H1 (cell line): ENCODE measurements around the gene HLA-E. TPM values are rescaled to one million over a fixed set of nuclear protein-coding genes. Genes with fewer than 3 reads are reported as not detected.
A peak's percentile ranks its signal among the peaks of the same experiment; 100 is the strongest.

ENCODE experiments used
- CTCF ChIA-PET: fragments of 300-600 bp; sonication (Branson Sonifier 250); formaldehyde crosslinking; loops from one replicate; lab custom pipeline; 2021; ENCODE audit not compliant: partially characterized antibody; lab: Charles Lee
- POLR2A ChIA-PET: fragments of 300-600 bp; sonication (Branson Sonifier 250); formaldehyde crosslinking; loops from one replicate; lab custom pipeline; 2021; ENCODE audit warnings: inconsistent platforms; ENCODE audit not compliant: partially characterized antibody; lab: Charles Lee
- DNase-seq, 2 experiments: peaks; one replicate each; pipeline versions ENCODE4 v3.0.0 to v3.0.0-alpha.2; 2010 to 2022; ENCODE audit warnings: low spot score in 2 of 2, low read depth in 1 of 2, mixed read lengths in 1 of 2
- FAIRE-seq: peaks from 2 replicates; lab custom pipeline; 2011; peaks lifted over from hg19 to GRCh38; lab: Jason Lieb, UNC
- H2AFZ ChIP-seq: 2 replicates; pipeline ENCODE4 v1.8.1; 2012; ENCODE audit warnings: low read length, inconsistent platforms
- H2AK5ac ChIP-seq: 2 replicates; pipeline ENCODE4 v1.6.1; 2013; ENCODE audit warnings: low read depth, low read length
- H2BK120ac ChIP-seq: replicated peaks from 2 replicates; pipeline ENCODE3; 2013; ENCODE audit warnings: low read depth, low read length, inconsistent platforms
- H2BK12ac ChIP-seq: 2 replicates; pipeline ENCODE4 v1.6.1; 2013; ENCODE audit warnings: low read depth, low read length
- H2BK15ac ChIP-seq: 2 replicates; pipeline ENCODE4 v1.6.1; 2013; ENCODE audit warnings: low read length
- H2BK20ac ChIP-seq: 2 replicates; pipeline ENCODE4 v1.6.1; 2013; ENCODE audit warnings: low read length
- H2BK5ac ChIP-seq: 2 replicates; pipeline ENCODE4 v1.6.1; 2013; ENCODE audit warnings: low read depth, low read length
- H3K14ac ChIP-seq: 2 replicates; pipeline ENCODE4 v1.6.1; 2013; ENCODE audit warnings: inconsistent platforms; ENCODE audit not compliant: insufficient read length
- H3K18ac ChIP-seq: 2 replicates; pipeline ENCODE4 v1.6.1; 2013; ENCODE audit warnings: low read length; ENCODE audit errors: extremely low read depth
- H3K23ac ChIP-seq: 2 replicates; pipeline ENCODE4 v1.6.1; 2013; ENCODE audit warnings: inconsistent platforms; ENCODE audit not compliant: insufficient read length
- H3K23me2 ChIP-seq: 2 replicates; pipeline ENCODE4 v1.6.1; 2013; ENCODE audit warnings: low read depth, low read length
- H3K27ac ChIP-seq: 2 replicates; pipeline ENCODE4 v1.6.1; 2011; ENCODE audit warnings: low read depth, low read length, inconsistent platforms
- H3K27me3 ChIP-seq, 4 experiments: replicated peaks in 1 of 4; 1 replicate in 1 of 4; 2 replicates in 3 of 4; pipeline versions ENCODE4 v1.6.1 to v1.8.1; 2011 to 2013; ENCODE audit warnings: low read length in 3 of 4, mild to moderate bottlenecking in 3 of 4, inconsistent platforms in 2 of 4, mixed read lengths in 2 of 4, moderate library complexity in 1 of 4; ENCODE audit not compliant: control insufficient read depth in 3 of 4, insufficient read depth in 3 of 4; ENCODE audit errors: extremely low read depth in 1 of 4
- H3K36me3 ChIP-seq, 4 experiments: 2 replicates each; pipeline versions ENCODE4 v1.6.1 to v1.8.1; 2011 to 2013; ENCODE audit warnings: mild to moderate bottlenecking in 4 of 4, low read length in 3 of 4, moderate library complexity in 2 of 4, control low read depth in 1 of 4, inconsistent platforms in 1 of 4; ENCODE audit not compliant: insufficient read depth in 4 of 4, control insufficient read depth in 2 of 4
- H3K4ac ChIP-seq: replicated peaks from 2 replicates; pipeline ENCODE3; 2013; ENCODE audit warnings: low read length, low read depth, mixed read lengths, inconsistent platforms; ENCODE audit not compliant: insufficient read length
- H3K4me1 ChIP-seq, 4 experiments: replicated peaks in 1 of 4; 1 replicate in 1 of 4; 2 replicates in 3 of 4; pipeline versions ENCODE4 v1.6.1 to v1.8.1; 2011 to 2013; ENCODE audit warnings: low read length in 3 of 4, inconsistent platforms in 2 of 4, mixed read lengths in 1 of 4; ENCODE audit not compliant: insufficient read depth in 4 of 4, control insufficient read depth in 3 of 4
- H3K4me2 ChIP-seq, 2 experiments: 2 replicates each; pipeline versions ENCODE4 v1.6.1 to v1.8.1; 2011 to 2013; ENCODE audit warnings: low read depth in 2 of 2, low read length in 2 of 2, control low read depth in 1 of 2, inconsistent platforms in 1 of 2, mild to moderate bottlenecking in 1 of 2; ENCODE audit not compliant: insufficient read depth in 1 of 2
- H3K4me3 ChIP-seq, 4 experiments: fragments of 200-600, 300-600 bp in 1 of 4; sonication (generic), shearing (Covaris generic), sonication (Bioruptor Twin) in 1 of 4; 2 replicates each; pipeline versions ENCODE4 v1.5.1 to v1.8.1; 2011 to 2016; ENCODE audit warnings: low read length in 4 of 4, low read depth in 3 of 4, control low read depth in 2 of 4, inconsistent platforms in 2 of 4, mild to moderate bottlenecking in 2 of 4, mixed read lengths in 1 of 4, moderate library complexity in 1 of 4; ENCODE audit not compliant: insufficient read depth in 2 of 4; ENCODE audit errors: extremely low read depth in 1 of 4
- H3K56ac ChIP-seq: replicated peaks from 2 replicates; pipeline ENCODE3; 2013; ENCODE audit warnings: low read depth, mild to moderate bottlenecking, mixed read lengths, low read length, inconsistent platforms; ENCODE audit not compliant: insufficient read length
- H3K79me1 ChIP-seq: 2 replicates; pipeline ENCODE4 v1.6.1; 2013; ENCODE audit warnings: low read depth, low read length, control low read depth
- H3K79me2 ChIP-seq, 2 experiments: 2 replicates each; pipeline versions ENCODE4 v1.6.1 to v1.8.1; 2012 to 2013; ENCODE audit warnings: low read length in 2 of 2, mild to moderate bottlenecking in 2 of 2, inconsistent platforms in 1 of 2; ENCODE audit not compliant: insufficient read depth in 2 of 2, control insufficient read depth in 1 of 2
- H3K9ac ChIP-seq, 4 experiments: replicated peaks in 1 of 4; 1 replicate in 1 of 4; 2 replicates in 3 of 4; pipeline versions ENCODE4 v1.6.1 to v1.8.1; 2011 to 2013; ENCODE audit warnings: low read depth in 3 of 4, low read length in 3 of 4, control low read depth in 2 of 4, mild to moderate bottlenecking in 2 of 4, moderate library complexity in 2 of 4, inconsistent platforms in 1 of 4; ENCODE audit errors: extremely low read depth in 1 of 4
- H3K9me3 ChIP-seq, 2 experiments: 2 replicates each; pipeline versions ENCODE4 v1.6.1 to v1.8.1; 2012 to 2013; ENCODE audit warnings: mild to moderate bottlenecking in 2 of 2, moderate library complexity in 2 of 2, control low read depth in 1 of 2, inconsistent platforms in 1 of 2, low read depth in 1 of 2, low read length in 1 of 2, mixed read lengths in 1 of 2; ENCODE audit not compliant: insufficient read depth in 2 of 2
- H4K20me1 ChIP-seq, 2 experiments: replicated peaks in 1 of 2; 2 replicates each; pipeline versions ENCODE3 to v1.8.1; 2011 to 2013; ENCODE audit warnings: inconsistent platforms in 2 of 2, low read length in 2 of 2, mild to moderate bottlenecking in 1 of 2; ENCODE audit not compliant: insufficient read depth in 2 of 2, control insufficient read depth in 1 of 2
- H4K5ac ChIP-seq: 2 replicates; pipeline ENCODE4 v1.6.1; 2013; ENCODE audit warnings: low read length, low read depth, mixed read lengths, inconsistent platforms; ENCODE audit not compliant: insufficient read length
- H4K8ac ChIP-seq: 2 replicates; pipeline ENCODE4 v1.8.0; 2013; ENCODE audit warnings: mild to moderate bottlenecking, moderate library complexity, low read length, inconsistent platforms; ENCODE audit not compliant: insufficient read depth; ENCODE audit errors: extremely low read depth
- H4K91ac ChIP-seq: replicated peaks from 2 replicates; pipeline ENCODE3; 2013; ENCODE audit warnings: low read length, mixed read lengths, inconsistent platforms; ENCODE audit not compliant: insufficient read length
- ATF2 ChIP-seq: IDR thresholded peaks from 2 replicates; pipeline ENCODE4 v1.6.1; 2012; ENCODE audit warnings: low read length, inconsistent platforms
- CTCF ChIP-seq, 3 experiments: IDR thresholded peaks; 1 replicate in 2 of 3; 2 replicates in 1 of 3; pipeline versions ENCODE4 v1.5.1 to v1.6.1; 2011; ENCODE audit warnings: low read length in 3 of 3, mild to moderate bottlenecking in 3 of 3, inconsistent platforms in 2 of 3, low read depth in 1 of 3, moderate library complexity in 1 of 3; ENCODE audit not compliant: insufficient read depth in 1 of 3; ENCODE audit errors: control extremely low read depth in 1 of 3
- FOSL1 ChIP-seq: IDR thresholded peaks from 2 replicates; pipeline ENCODE4 v1.6.1; 2011; ENCODE audit warnings: mild to moderate bottlenecking, low read depth, low read length, moderate library complexity; ENCODE audit not compliant: insufficient read depth
- MAFK ChIP-seq: IDR thresholded peaks from 2 replicates; pipeline ENCODE4 v1.6.1; 2012; ENCODE audit warnings: low read depth, mild to moderate bottlenecking, improper control_type of control experiment, low read length
- RAD21 ChIP-seq, 2 experiments: IDR thresholded peaks in 1 of 2; conservative IDR thresholded peaks in 1 of 2; 2 replicates each; pipeline ENCODE4 v1.6.1; 2011; ENCODE audit warnings: low read depth in 2 of 2, low read length in 2 of 2, improper control_type of control experiment in 1 of 2, inconsistent platforms in 1 of 2, mild to moderate bottlenecking in 1 of 2, moderate library complexity in 1 of 2
- SAP30 ChIP-seq: fragments of 300-600 bp; sonication (generic); IDR thresholded peaks from 2 replicates; pipeline ENCODE4 v1.7.1; 2012; ENCODE audit warnings: low read length, moderate library complexity, mild to moderate bottlenecking, inconsistent platforms; ENCODE audit not compliant: insufficient read depth, insufficient replicate concordance
- WGBS, 2 experiments: shearing (Covaris generic) in 1 of 2; methylation state at CpG; one replicate each; pipeline versions ENCODE4 v1.1.6 to v1.1.7; 2013 to 2015; ENCODE audit warnings: low lambda C conversion rate in 2 of 2, mixed read lengths in 2 of 2, inconsistent platforms in 1 of 2, low coverage in 1 of 2, missing lambda C conversion rate in 1 of 2; ENCODE audit not compliant: insufficient replicate concordance in 2 of 2, insufficient coverage in 1 of 2, insufficient read length in 1 of 2; ENCODE audit errors: extremely low coverage in 1 of 2, missing lambda C conversion rate in 1 of 2; 5-methylcytosine and 5-hydroxymethylcytosine counted together
- polyA plus RNA-seq, 7 experiments: library from polyadenylated mRNA; depleted of rRNA in 3 of 7; stranded (reverse) in 5 of 7; unstranded in 2 of 7; fragments of >200 nt in 5 of 7; fragments of 200-250 nt in 2 of 7; gene quantifications; 1 replicate in 5 of 7; 2 replicates in 1 of 7; 4 replicates in 1 of 7; pipeline versions ENCODE4 v1.2.1 to v1.2.3, GENCODE V29; 2011 to 2013; ENCODE audit warnings: missing spikeins in 2 of 7, mixed read lengths in 2 of 7
- total RNA-seq: library from RNA; stranded (reverse); fragmentation: NEBNext Ultra II Directional; extraction: Animal tissue kit (Norgen Biotek cat#: 25700); gene quantifications from 2 replicates; pipeline ENCODE4 v1.2.1, GENCODE V29; 2021

The HLA-E gene
- total and polyA plus RNA-seq, 2 of the 8 experiments (the other 6 are each of a cell fraction or from before 2014, with no cell fraction given): 20.2 to 28.0 TPM

- H3K9ac ChIP-seq: no peak overlapping the region
- no peak overlapping the region for H3K14ac ChIP-seq
- no peak overlapping the region for H3K23ac ChIP-seq
- no peak overlapping the region for H2BK20ac ChIP-seq
- H3K9me3 ChIP-seq: peaks cover 0 to 1% of the 10 kb centered on the region in 2 experiments; a peak in 1 of 4 replicates
- FAIRE-seq: no peak
- peaks cover 0 to 7% of the 10 kb centered on the region in 2 experiments for H4K20me1 ChIP-seq
- POLR2A ChIA-PET: interaction anchor here (0.6 to 1.7 kb wide), 8 partner anchors 8 to 122 kb away, joined by 3 to 5 read pairs (median 4); partner anchors contain the start of gene PRR3
- no peaks in the 10 kb centered on the region; a peak in 1 of 7 replicates for H3K27me3 ChIP-seq
- H4K91ac ChIP-seq: no peak overlapping the region
- no peak overlapping the region for H2AFZ ChIP-seq
- no peaks in the 10 kb centered on the region for H3K79me2 ChIP-seq
- H3K18ac ChIP-seq: no peak overlapping the region
- H3K79me1 ChIP-seq: no peaks in the 10 kb centered on the region
- peaks cover 0 to 13% (median 6%) of the 10 kb centered on the region in 4 experiments; a peak in 3 of 8 replicates for H3K36me3 ChIP-seq
- H3K4me3 ChIP-seq: no peak overlapping the region
- CTCF ChIA-PET: interaction anchor here (0.6 to 3.8 kb wide), 27 partner anchors 9 to 229 kb away, joined by 3 to 46 read pairs (median 5); no protein-coding TSS in a partner anchor
- H3K4me1 ChIP-seq: peaks cover 0 to 5% (median 2%) of the 10 kb centered on the region in 4 experiments; a peak in 5 of 7 replicates
- H2BK5ac ChIP-seq: no peak overlapping the region
- H2BK12ac ChIP-seq: no peak overlapping the region
- no peak overlapping the region for H3K4me2 ChIP-seq
- DNase-seq: peak in 1 of 2 experiments; percentile 82
- no peak overlapping the region for H3K4ac ChIP-seq
- WGBS, 2 experiments: 56% methylated on average over 8 of the region's 8 CpGs; no CpG with 5 or more reads in 1 of the 2 experiments
- no peak overlapping the region for H2BK120ac ChIP-seq
- no peaks in the 10 kb centered on the region; the same call in 1 of the 2 replicates for H3K23me2 ChIP-seq
- H4K5ac ChIP-seq: no peak overlapping the region
- H3K27ac ChIP-seq: no peak overlapping the region
- H4K8ac ChIP-seq: no peak overlapping the region
- no peak overlapping the region for H2BK15ac ChIP-seq
- no peak overlapping the region for H3K56ac ChIP-seq
- H2AK5ac ChIP-seq: no peak overlapping the region
- TF ChIP-seq SAP30 (no peak), CTCF (IDR thresholded peaks at IDR 0.05; ENCODE audit: control extremely low read depth in 1 of 3, insufficient read depth in 1 of 3, low read depth in 1 of 3, low read length in 3 of 3) (peak; percentile 79 to 90 (median 85)), ATF2 (no peak), RAD21 (IDR thresholded peaks at IDR 0.05 in 1 of 2, conservative IDR thresholded peaks at IDR 0.05 in 1 of 2; ENCODE audit: low read depth in 2 of 2, low read length in 2 of 2) (peak; percentile 35 to 52; a peak in 3 of 4 replicates), MAFK (no peak), FOSL1 (no peak)
These were observed 4.4 kb downstream of the HLA-E start for GRCh38 chr6:30493643-30494250.
